Measurements from ENCODE around the gene HEATR5A.

DNA sequence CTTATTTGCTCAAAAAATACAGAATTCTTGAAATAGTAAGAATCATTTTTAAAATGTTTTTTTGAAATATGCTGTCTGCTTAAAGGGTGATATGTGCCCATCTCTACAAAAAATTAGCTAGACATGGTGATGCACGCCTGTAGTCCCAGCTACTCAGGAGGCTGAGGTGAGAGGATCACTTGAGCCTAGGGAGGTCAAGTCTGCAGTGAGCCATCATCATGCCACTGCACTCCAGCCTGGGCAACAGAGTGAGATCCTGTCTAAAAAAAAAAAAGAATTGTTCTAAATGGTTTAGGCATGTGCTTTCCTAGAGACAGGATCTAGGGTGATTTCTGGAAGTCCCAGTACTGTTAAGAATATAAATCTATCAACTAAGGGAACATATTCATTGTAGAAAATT is 137.2 kb downstream of the HEATR5A start:
- TF ChIP-seq, protein P1, sequence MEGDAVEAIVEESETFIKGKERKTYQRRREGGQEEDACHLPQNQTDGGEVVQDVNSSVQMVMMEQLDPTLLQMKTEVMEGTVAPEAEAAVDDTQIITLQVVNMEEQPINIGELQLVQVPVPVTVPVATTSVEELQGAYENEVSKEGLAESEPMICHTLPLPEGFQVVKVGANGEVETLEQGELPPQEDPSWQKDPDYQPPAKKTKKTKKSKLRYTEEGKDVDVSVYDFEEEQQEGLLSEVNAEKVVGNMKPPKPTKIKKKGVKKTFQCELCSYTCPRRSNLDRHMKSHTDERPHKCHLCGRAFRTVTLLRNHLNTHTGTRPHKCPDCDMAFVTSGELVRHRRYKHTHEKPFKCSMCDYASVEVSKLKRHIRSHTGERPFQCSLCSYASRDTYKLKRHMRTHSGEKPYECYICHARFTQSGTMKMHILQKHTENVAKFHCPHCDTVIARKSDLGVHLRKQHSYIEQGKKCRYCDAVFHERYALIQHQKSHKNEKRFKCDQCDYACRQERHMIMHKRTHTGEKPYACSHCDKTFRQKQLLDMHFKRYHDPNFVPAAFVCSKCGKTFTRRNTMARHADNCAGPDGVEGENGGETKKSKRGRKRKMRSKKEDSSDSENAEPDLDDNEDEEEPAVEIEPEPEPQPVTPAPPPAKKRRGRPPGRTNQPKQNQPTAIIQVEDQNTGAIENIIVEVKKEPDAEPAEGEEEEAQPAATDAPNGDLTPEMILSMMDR (IDR thresholded peaks at IDR 0.05; ENCODE audit: insufficient read depth, low read length), result no peak
- TF ChIP-seq POLR2AphosphoS5 (IDR thresholded peaks at IDR 0.05; ENCODE audit: low read depth) (no peak), GABPA (IDR thresholded peaks at IDR 0.05; ENCODE audit: low read depth) (no peak)
- TF ChIP-seq, protein P2, sequence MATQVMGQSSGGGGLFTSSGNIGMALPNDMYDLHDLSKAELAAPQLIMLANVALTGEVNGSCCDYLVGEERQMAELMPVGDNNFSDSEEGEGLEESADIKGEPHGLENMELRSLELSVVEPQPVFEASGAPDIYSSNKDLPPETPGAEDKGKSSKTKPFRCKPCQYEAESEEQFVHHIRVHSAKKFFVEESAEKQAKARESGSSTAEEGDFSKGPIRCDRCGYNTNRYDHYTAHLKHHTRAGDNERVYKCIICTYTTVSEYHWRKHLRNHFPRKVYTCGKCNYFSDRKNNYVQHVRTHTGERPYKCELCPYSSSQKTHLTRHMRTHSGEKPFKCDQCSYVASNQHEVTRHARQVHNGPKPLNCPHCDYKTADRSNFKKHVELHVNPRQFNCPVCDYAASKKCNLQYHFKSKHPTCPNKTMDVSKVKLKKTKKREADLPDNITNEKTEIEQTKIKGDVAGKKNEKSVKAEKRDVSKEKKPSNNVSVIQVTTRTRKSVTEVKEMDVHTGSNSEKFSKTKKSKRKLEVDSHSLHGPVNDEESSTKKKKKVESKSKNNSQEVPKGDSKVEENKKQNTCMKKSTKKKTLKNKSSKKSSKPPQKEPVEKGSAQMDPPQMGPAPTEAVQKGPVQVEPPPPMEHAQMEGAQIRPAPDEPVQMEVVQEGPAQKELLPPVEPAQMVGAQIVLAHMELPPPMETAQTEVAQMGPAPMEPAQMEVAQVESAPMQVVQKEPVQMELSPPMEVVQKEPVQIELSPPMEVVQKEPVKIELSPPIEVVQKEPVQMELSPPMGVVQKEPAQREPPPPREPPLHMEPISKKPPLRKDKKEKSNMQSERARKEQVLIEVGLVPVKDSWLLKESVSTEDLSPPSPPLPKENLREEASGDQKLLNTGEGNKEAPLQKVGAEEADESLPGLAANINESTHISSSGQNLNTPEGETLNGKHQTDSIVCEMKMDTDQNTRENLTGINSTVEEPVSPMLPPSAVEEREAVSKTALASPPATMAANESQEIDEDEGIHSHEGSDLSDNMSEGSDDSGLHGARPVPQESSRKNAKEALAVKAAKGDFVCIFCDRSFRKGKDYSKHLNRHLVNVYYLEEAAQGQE (IDR thresholded peaks at IDR 0.05; ENCODE audit: insufficient replicate concordance, low read depth), result no peak
